22Rv1 (cell line): ENCODE data around the gene RAD51B.

Experiments used
- H3K27ac ChIP-seq: fragments of 450-650 bp; 2 replicates; pipeline ENCODE4 v1.5.1; 2017
- ZFX ChIP-seq: fragments of 450-650 bp; IDR thresholded peaks from 2 replicates; pipeline ENCODE4 v1.6.1; 2017; ENCODE audit warnings: antibody characterized with exemption, borderline replicate concordance
- TF ChIP-seq, protein P1 (sequence below): fragments of 450-650 bp; IDR thresholded peaks from 2 replicates; pipeline ENCODE4 v1.5.1; 2017; ENCODE audit warnings: mild to moderate bottlenecking

Gene RAD51B

DNA sequence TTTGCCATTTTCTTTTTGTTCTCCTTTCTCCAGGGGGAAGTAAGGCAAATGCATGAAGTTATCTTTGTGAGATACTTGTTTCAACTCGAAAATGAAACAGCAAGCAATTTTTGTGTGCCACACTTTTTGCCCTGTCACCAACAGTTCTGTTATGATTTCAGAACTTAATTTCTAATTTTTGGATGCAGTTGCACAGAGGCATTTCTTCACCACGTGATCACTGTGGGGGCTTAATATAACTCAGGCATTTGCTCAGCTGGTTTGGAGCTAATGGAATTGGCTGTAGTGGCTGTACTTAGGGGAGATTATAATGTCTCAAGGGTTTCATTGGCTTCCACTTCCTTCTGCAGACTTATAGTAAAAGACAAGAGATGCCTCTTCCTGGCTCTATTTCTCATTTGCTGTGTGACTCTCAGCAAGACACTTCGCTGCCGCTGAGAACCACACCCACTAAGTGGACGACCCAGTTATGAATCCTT, 452.4 kb downstream of the RAD51B start:
- no peak overlapping the region for H3K27ac ChIP-seq
- no peak for TF ChIP-seq ZFX
- TF ChIP-seq, protein P1, sequence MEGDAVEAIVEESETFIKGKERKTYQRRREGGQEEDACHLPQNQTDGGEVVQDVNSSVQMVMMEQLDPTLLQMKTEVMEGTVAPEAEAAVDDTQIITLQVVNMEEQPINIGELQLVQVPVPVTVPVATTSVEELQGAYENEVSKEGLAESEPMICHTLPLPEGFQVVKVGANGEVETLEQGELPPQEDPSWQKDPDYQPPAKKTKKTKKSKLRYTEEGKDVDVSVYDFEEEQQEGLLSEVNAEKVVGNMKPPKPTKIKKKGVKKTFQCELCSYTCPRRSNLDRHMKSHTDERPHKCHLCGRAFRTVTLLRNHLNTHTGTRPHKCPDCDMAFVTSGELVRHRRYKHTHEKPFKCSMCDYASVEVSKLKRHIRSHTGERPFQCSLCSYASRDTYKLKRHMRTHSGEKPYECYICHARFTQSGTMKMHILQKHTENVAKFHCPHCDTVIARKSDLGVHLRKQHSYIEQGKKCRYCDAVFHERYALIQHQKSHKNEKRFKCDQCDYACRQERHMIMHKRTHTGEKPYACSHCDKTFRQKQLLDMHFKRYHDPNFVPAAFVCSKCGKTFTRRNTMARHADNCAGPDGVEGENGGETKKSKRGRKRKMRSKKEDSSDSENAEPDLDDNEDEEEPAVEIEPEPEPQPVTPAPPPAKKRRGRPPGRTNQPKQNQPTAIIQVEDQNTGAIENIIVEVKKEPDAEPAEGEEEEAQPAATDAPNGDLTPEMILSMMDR: no peak

DNA sequence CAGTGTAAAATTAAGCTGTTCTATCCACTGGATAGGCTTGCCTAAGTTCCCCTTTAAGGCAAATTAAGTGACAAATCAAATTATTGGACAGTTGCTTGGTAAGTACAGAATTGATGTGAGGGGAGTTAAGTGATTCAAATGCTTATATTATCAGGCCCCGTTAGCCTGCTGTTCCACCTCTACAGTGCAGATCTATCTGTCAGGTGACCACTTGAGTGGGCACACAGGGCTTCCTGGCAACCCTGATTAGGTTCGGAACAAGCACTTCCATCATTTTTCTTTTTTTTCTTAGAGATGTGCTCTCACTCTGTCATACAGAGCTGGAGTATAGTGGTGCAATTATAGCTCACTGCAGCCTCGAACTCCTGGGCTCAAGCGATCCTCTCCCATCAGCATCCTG, 453.8 kb downstream of the RAD51B start:
- TF ChIP-seq ZFX: no peak
- TF ChIP-seq, protein P1: no peak
- no peak overlapping the region for H3K27ac ChIP-seq

DNA sequence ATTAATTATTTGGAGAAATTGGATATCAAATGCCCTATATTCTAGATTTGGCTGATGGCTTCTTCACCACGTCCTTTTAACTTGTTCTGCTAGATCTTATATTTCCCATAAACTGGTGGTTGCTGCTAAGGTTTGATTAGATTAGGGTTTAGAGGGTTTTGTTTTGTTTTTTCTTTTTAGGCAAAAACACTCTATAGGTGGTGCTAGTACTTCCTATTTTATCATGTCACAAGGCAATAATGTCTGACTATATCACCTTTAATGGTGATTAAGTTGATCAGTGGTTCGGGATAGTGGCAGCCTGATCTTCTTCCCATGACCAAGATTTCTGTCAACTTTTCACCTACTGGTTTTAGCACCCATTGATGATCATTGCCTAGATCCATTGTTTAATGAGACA, 455.1 kb downstream of the RAD51B start:
- H3K27ac ChIP-seq: no peak overlapping the region
- TF ChIP-seq, protein P1: no peak
- no peak for TF ChIP-seq ZFX

DNA sequence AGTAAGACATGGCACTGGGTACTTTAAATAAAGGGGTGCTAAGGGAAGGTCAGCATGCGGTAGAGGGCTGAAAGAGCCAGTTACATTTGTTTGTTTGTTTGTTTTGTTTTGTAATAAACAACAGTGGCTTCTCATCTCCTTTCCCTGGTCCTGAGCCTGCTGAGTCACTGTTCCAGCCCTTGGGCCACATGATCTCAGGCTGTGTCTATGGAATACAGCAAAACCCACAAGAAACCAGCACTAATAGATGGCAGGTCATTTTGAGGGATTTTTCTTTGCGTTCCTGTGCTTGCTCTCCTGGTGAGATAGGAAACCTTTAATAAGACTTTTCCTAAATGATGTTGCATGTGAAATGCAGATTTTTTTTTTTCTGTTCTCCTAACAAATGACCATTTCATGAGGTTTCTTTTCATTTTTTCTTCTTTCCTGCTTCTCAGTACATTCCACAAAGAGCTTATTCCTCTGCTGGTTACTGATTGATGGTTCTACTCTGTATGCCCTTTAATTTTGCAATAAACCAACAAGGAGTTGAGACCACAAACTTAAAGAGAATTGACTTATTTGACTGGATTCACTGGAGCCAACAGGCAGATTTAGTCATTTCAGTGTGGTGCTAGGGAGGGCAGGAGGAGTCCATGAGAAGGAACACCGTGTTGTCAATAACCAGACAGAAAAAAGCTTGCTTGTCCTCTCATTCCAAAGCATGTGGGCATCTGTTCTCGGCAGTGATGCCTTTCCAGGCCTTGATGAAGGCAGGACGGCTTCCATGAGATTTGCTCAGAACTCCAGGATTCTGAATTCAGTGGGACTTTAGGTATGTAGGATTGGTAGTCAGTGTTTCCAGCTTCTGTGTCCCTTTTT, 459.2 kb downstream of the RAD51B start:
- TF ChIP-seq, protein P1: no peak
- no peak for TF ChIP-seq ZFX
- H3K27ac ChIP-seq: no peak overlapping the region

DNA sequence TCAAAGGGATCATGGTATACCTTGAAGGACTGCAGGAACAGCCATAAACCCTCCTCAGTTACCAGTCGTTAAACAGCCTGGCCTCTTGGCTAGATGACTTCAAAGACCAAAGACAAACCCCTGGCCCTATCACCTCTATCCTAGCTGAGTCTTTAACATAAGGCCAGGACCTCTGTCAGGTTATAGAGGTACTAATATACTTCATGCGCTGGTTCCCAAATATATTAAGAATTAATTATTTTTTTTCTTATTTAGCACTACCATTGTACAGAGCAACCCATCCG, 459.8 kb downstream of the RAD51B start:
- TF ChIP-seq ZFX: no peak
- no peak overlapping the region for H3K27ac ChIP-seq

DNA sequence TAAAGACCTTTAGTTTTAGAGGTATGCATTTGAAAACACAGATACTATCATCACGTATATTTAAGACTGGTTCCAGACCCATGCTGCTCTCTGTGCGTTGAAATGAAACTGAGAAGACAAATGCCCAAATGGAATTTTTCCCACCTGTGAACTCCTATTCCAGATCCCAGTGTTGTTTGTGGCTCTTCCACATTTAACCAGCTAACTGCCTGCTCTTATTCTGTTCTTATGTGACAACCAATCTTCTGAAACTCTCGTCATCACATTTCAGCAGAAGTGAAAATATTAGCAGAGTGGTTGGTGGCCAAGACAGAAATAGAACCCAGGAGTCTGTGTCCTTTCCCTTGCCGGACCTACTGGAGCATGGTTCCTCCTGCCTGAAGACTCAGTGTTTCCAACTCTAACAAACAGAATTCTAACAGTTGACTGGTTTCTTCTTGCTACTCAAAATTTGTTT, 460.2 kb downstream of the RAD51B start:
- H3K27ac ChIP-seq: no peak overlapping the region
- TF ChIP-seq, protein P1: no peak
- TF ChIP-seq ZFX: no peak

DNA sequence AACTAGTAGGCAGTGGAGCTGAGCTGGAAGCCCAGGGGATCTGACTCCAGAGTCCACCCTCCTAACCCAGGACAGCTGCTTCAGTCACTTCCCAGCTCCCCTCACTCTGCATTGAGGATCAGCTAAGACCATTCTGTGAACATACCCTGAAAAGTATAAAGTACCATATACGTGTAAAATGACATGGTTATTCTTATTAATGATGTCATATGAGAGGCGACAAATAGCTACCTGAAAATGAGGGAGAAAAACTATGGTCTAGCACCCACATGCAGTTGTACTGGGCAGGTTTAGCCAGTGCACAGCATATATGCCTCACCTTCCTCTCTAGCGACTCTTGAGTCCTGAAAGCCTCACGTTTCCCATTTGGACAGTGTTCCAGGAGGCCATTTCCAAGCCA, 461.9 kb downstream of the RAD51B start:
- TF ChIP-seq ZFX: no peak
- TF ChIP-seq, protein P1: no peak
- H3K27ac ChIP-seq: no peak overlapping the region
